K562 (cell line): ENCODE results near the gene ATXN7L2. TPM values are rescaled to one million over a fixed set of nuclear protein-coding genes. Genes with fewer than 3 reads are reported as not detected.

Experiments
- BMI1 ChIP-seq: fragments of 150-350 bp; IDR thresholded peaks from 2 replicates; pipeline ENCODE4 v1.6.1; 2014; ENCODE audit warnings: low read length
- CEBPG ChIP-seq, 3 experiments: fragments of 200-800 bp in 1 of 3; sonication (Bioruptor generic) in 1 of 3; sonication (generic) in 1 of 3; formaldehyde crosslinking in 1 of 3; IDR thresholded peaks in 2 of 3; conservative IDR thresholded peaks in 1 of 3; 2 replicates each; pipeline versions ENCODE4 v1.6.1 to v1.8.0; 2016 to 2022; ENCODE audit warnings: missing compliant biosample characterization in 2 of 3, missing genetic modification characterization in 2 of 3, mild to moderate bottlenecking in 1 of 3, missing genetic modification reagents in 1 of 3
- DNMT1 ChIP-seq: fragments of 450-650 bp; IDR thresholded peaks from 2 replicates; pipeline ENCODE4 v1.6.1; 2016; ENCODE audit warnings: antibody characterized with exemption, mild to moderate bottlenecking
- ELF2 ChIP-seq: fragments of 250-450 bp; sonication (Bioruptor Pico); IDR thresholded peaks from 2 replicates; pipeline ENCODE4 v1.5.0; 2021; ENCODE audit warnings: mild to moderate bottlenecking
- ERF ChIP-seq: fragments of 450-650 bp; formaldehyde crosslinking; IDR thresholded peaks from 2 replicates; pipeline ENCODE4 v1.4.0; 2020; ENCODE audit warnings: mild to moderate bottlenecking, mixed read lengths
- GABPB2 ChIP-seq: fragments of 250-450 bp; sonication (Bioruptor Pico); conservative IDR thresholded peaks from 2 replicates; pipeline ENCODE4 v1.5.1; 2021; ENCODE audit warnings: mild to moderate bottlenecking
- HEY1 ChIP-seq: fragments of 250-450 bp; sonication (Bioruptor Pico); IDR thresholded peaks from 2 replicates; pipeline ENCODE4 v1.5.0; 2020; ENCODE audit warnings: mild to moderate bottlenecking, moderate library complexity, borderline replicate concordance
- HNRNPUL1 ChIP-seq: fragments of 200-400 bp; formaldehyde crosslinking; IDR thresholded peaks from 2 replicates; pipeline ENCODE4 v1.6.1; 2017; ENCODE audit warnings: low read length
- HOMEZ ChIP-seq: fragments of 250-450 bp; sonication (Bioruptor Pico); IDR thresholded peaks from 2 replicates; pipeline ENCODE4 v1.4.0; 2020; ENCODE audit warnings: mild to moderate bottlenecking, moderate library complexity
- HOXB6 ChIP-seq: fragments of 250-450 bp; sonication (Bioruptor Pico); IDR thresholded peaks from 2 replicates; pipeline ENCODE4 v1.5.1; 2022; ENCODE audit warnings: mild to moderate bottlenecking, borderline replicate concordance
- KLF10 ChIP-seq: fragments of 250-450 bp; sonication (Bioruptor Pico); IDR thresholded peaks from 2 replicates; pipeline ENCODE4 v1.6.1; 2021; ENCODE audit warnings: matching md5 sums
- NBN ChIP-seq: fragments of 450-650 bp; IDR thresholded peaks from 2 replicates; pipeline ENCODE4 v1.6.1; 2016; ENCODE audit warnings: low read depth, mild to moderate bottlenecking
- NFYB ChIP-seq: IDR thresholded peaks from 2 replicates; pipeline ENCODE4 v1.6.1; 2011; ENCODE audit warnings: mild to moderate bottlenecking, moderate library complexity; ENCODE audit not compliant: insufficient read length; ENCODE audit errors: extremely low read depth
- NUFIP1 ChIP-seq: fragments of 450-650 bp; IDR thresholded peaks from 2 replicates; pipeline ENCODE4 v1.6.1; 2018; ENCODE audit not compliant: partially characterized antibody
- RBBP5 ChIP-seq: fragments of 200-600 bp; sonication (generic); IDR thresholded peaks from 2 replicates; pipeline ENCODE4 v1.6.1; 2012; ENCODE audit warnings: borderline replicate concordance, mild to moderate bottlenecking, low read length, control low read depth, inconsistent platforms; ENCODE audit not compliant: insufficient read depth, poor library complexity, severe bottlenecking
- RHOXF2B ChIP-seq: fragments of 250-450 bp; sonication (Bioruptor Pico); conservative IDR thresholded peaks from 2 replicates; pipeline ENCODE4 v1.5.1; 2021
- SLC30A9 ChIP-seq: fragments of 250-450 bp; sonication (Bioruptor Pico); IDR thresholded peaks from 2 replicates; pipeline ENCODE4 v1.8.0; 2022; ENCODE audit warnings: mild to moderate bottlenecking, moderate library complexity
- SMARCB1 ChIP-seq: IDR thresholded peaks from 2 replicates; pipeline ENCODE4 v1.6.1; 2011; ENCODE audit warnings: improper control_type of control experiment, low read depth; ENCODE audit not compliant: insufficient read length
- SREBF1 ChIP-seq: fragments of 150-350 bp; IDR thresholded peaks from 2 replicates; pipeline ENCODE4 v1.6.1; 2014; ENCODE audit warnings: antibody characterized with exemption, low read depth, low read length, borderline replicate concordance
- SRSF9 ChIP-seq: fragments of 200-400 bp; formaldehyde crosslinking; IDR thresholded peaks from 2 replicates; pipeline ENCODE4 v1.6.1; 2017; ENCODE audit warnings: low read depth, low read length, borderline replicate concordance
- TEAD1 ChIP-seq, 2 experiments: fragments of 450-650 bp in 1 of 2; sonication (generic) in 1 of 2; formaldehyde crosslinking; IDR thresholded peaks; 2 replicates each; pipeline versions ENCODE4 v1.4.0 to v1.8.0; 2020 to 2022; ENCODE audit warnings: mild to moderate bottlenecking in 2 of 2, missing genetic modification reagents in 1 of 2
- ZBTB1 ChIP-seq: sonication (generic); formaldehyde crosslinking; IDR thresholded peaks from 2 replicates; pipeline ENCODE4 v1.8.1; 2023; ENCODE audit warnings: missing genetic modification reagents, low read depth, mild to moderate bottlenecking, borderline replicate concordance
- ZKSCAN1 ChIP-seq: fragments of 150-350 bp; IDR thresholded peaks from 2 replicates; pipeline ENCODE4 v1.6.1; 2016; ENCODE audit warnings: low read depth, low read length
- ZNF316 ChIP-seq: fragments of 450-650 bp; IDR thresholded peaks from 2 replicates; pipeline ENCODE4 v1.6.1; 2016
- ZNF717 ChIP-seq: fragments of 250-450 bp; sonication (Bioruptor Pico); IDR thresholded peaks from 2 replicates; pipeline ENCODE4 v1.5.0; 2021
- polyA plus RNA-seq, 8 experiments: library from polyadenylated mRNA; depleted of rRNA in 4 of 8; stranded (reverse) in 5 of 8; unstranded in 3 of 8; fragments of >200 nt; fragmentation: Nextera tagmentation in 2 of 8; fragmentation: Illumina TruSeq in 1 of 8; extraction: Ambion mirVana in 2 of 8; extraction: Trizol in 1 of 8; gene quantifications; 2 replicates each; pipeline versions ENCODE4 v1.2.1 to v1.2.3, GENCODE V29; 2011 to 2014; ENCODE audit warnings: inconsistent platforms in 1 of 8, missing spikeins in 1 of 8
- total RNA-seq, 7 experiments: library from RNA; depleted of rRNA in 6 of 7; stranded (reverse); fragments of >200 nt in 6 of 7; fragmentation: Illumina TruSeq in 2 of 7; extraction: Trizol in 2 of 7; gene quantifications; 2 replicates each; pipeline versions ENCODE4 v1.2.1 to v1.2.3, GENCODE V29; 2011 to 2021; ENCODE audit warnings: low replicate concordance in 1 of 7
- TF ChIP-seq, protein P1 (sequence below): fragments of 450-650 bp; formaldehyde crosslinking; IDR thresholded peaks from 2 replicates; pipeline ENCODE4 v1.4.0; 2022; ENCODE audit warnings: mild to moderate bottlenecking, moderate library complexity
- TF ChIP-seq, protein P2 (sequence below): IDR thresholded peaks from 2 replicates; pipeline ENCODE4 v1.6.1; 2011; ENCODE audit not compliant: insufficient read length; ENCODE audit errors: extremely low read depth

ATXN7L2 gene
- total and polyA plus RNA-seq, 9 of the 15 experiments (the other 6 are each of a cell fraction or from before 2014, with no cell fraction given), result 0.21 to 10.4 (median 5.8) TPM

GRCh38 chr1:109509176-109510134 lies 25.8 kb downstream of the ATXN7L2 start, which contains the start of gene AMIGO1 (continued):
- no peak for TF ChIP-seq ZKSCAN1
- TF ChIP-seq NBN, result no peak
- no peak for TF ChIP-seq ZNF717 (CRISPR knock-in tag)
- TF ChIP-seq, protein P1, sequence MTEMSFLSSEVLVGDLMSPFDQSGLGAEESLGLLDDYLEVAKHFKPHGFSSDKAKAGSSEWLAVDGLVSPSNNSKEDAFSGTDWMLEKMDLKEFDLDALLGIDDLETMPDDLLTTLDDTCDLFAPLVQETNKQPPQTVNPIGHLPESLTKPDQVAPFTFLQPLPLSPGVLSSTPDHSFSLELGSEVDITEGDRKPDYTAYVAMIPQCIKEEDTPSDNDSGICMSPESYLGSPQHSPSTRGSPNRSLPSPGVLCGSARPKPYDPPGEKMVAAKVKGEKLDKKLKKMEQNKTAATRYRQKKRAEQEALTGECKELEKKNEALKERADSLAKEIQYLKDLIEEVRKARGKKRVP (CRISPR knock-in tag), result no peak
- no peak for TF ChIP-seq BMI1
- no peak for TF ChIP-seq RHOXF2B (CRISPR knock-in tag)
- TF ChIP-seq DNMT1, result no peak
- no peak for TF ChIP-seq HNRNPUL1
- no peak for TF ChIP-seq SMARCB1
- TF ChIP-seq NUFIP1, result no peak
- no peak for TF ChIP-seq NFYB
- no peak for TF ChIP-seq SLC30A9 (CRISPR knock-in tag)
- TF ChIP-seq GABPB2 (CRISPR knock-in tag), result no peak
- no peak for TF ChIP-seq KLF10 (CRISPR knock-in tag)
- TF ChIP-seq TEAD1 (CRISPR knock-in tag; IDR thresholded peaks at IDR 0.05), result no peak
- TF ChIP-seq SREBF1, result no peak
- peak; percentile 87 for TF ChIP-seq ERF (CRISPR knock-in tag)
- no peak for TF ChIP-seq SRSF9
- no peak for TF ChIP-seq HEY1
- TF ChIP-seq HOMEZ (CRISPR knock-in tag), result no peak
- no peak for TF ChIP-seq HOXB6 (CRISPR knock-in tag)
- TF ChIP-seq CEBPG (CRISPR knock-in tag; IDR thresholded peaks at IDR 0.05), result no peak
- TF ChIP-seq CEBPG (tag; conservative IDR thresholded peaks at IDR 0.05 in 1 of 2, IDR thresholded peaks at IDR 0.05 in 1 of 2), result no peak
- no peak for TF ChIP-seq ELF2 (CRISPR knock-in tag)
- TF ChIP-seq, protein P2, sequence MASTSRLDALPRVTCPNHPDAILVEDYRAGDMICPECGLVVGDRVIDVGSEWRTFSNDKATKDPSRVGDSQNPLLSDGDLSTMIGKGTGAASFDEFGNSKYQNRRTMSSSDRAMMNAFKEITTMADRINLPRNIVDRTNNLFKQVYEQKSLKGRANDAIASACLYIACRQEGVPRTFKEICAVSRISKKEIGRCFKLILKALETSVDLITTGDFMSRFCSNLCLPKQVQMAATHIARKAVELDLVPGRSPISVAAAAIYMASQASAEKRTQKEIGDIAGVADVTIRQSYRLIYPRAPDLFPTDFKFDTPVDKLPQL, result no peak
- no peak; the same call in 1 of the 2 replicates for TF ChIP-seq ZBTB1 (CRISPR knock-in tag)
- peak; percentile 49 for TF ChIP-seq RBBP5
- TF ChIP-seq ZNF316, result no peak
